GM10248 (cell line): ENCODE results near the gene IGFBP4.

Source experiments
- CTCF ChIA-PET: fragments of 300-600 bp; sonication (Branson Sonifier 250); formaldehyde crosslinking; extraction: SDS; loops from one replicate; lab custom pipeline; 2021; ENCODE audit warnings: antibody characterized with exemption; lab: Yijun Ruan, JAX
- POLR2A ChIA-PET: fragments of 350-650 bp; sonication (Branson Sonifier 250); formaldehyde crosslinking; extraction: SDS; loops from one replicate; lab custom pipeline; 2020; ENCODE audit warnings: antibody characterized with exemption; lab: Yijun Ruan, JAX
- DNase-seq: peaks from one replicate; pipeline ENCODE4 v3.0.0; 2012; ENCODE audit errors: extremely low spot score
- TF ChIP-seq, protein P1 (sequence below): IDR thresholded peaks from 2 replicates; pipeline ENCODE4 v1.5.1; 2012; ENCODE audit warnings: mild to moderate bottlenecking, low read depth; ENCODE audit errors: extremely low read depth, missing control alignments, control extremely low read depth

IGFBP4 gene

DNA sequence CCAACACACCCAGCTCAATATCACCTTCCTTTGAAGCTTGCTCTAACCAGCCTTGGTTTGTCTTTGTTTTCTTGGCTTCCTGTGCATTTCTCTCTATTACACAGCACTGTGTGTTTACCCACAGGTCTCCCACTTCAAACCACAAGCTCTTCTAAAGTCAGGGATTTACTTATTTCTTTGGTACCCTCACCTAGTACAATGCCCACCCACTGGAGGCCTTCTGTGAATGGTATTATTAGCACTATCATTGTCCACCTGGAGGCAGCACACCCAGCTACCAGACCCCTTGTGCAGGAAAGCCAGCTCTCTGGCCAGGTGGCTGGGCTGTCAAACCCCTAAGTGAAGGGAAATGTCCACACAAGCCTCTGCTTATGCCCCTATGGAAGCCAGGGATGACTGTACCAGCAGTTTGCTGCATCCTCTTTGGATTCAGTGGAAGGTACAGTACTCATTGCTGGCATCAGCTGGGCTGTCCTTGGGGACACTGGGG is 16.2 kb upstream of the IGFBP4 start:
- ChIA-PET CTCF (interaction anchor here (0.7 to 5.3 kb wide), 8 partner anchors 10 to 108 kb away, joined by 3 to 38 read pairs (median 6); partner anchors contain the start of gene TOP2A), POLR2A (no interaction called here)
- TF ChIP-seq, protein P1, sequence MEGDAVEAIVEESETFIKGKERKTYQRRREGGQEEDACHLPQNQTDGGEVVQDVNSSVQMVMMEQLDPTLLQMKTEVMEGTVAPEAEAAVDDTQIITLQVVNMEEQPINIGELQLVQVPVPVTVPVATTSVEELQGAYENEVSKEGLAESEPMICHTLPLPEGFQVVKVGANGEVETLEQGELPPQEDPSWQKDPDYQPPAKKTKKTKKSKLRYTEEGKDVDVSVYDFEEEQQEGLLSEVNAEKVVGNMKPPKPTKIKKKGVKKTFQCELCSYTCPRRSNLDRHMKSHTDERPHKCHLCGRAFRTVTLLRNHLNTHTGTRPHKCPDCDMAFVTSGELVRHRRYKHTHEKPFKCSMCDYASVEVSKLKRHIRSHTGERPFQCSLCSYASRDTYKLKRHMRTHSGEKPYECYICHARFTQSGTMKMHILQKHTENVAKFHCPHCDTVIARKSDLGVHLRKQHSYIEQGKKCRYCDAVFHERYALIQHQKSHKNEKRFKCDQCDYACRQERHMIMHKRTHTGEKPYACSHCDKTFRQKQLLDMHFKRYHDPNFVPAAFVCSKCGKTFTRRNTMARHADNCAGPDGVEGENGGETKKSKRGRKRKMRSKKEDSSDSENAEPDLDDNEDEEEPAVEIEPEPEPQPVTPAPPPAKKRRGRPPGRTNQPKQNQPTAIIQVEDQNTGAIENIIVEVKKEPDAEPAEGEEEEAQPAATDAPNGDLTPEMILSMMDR, result no peak
- no peak for DNase-seq

GRCh38 chr17:40430272-40431230 is 12.7 kb upstream of the IGFBP4 start:
- POLR2A ChIA-PET, result no interaction called here
- CTCF ChIA-PET, result interaction anchor here (0.8 to 2.5 kb wide), 7 partner anchors 9 to 20 kb away, joined by 3 to 6 read pairs (median 3); partner anchors contain the start of genes IGFBP4 and TOP2A
- TF ChIP-seq, protein P1, result no peak
- DNase-seq, result no peak

GRCh38 chr17:40431231-40431602 is 12.0 kb upstream of the IGFBP4 start:
- no peak for DNase-seq
- CTCF ChIA-PET, result interaction anchor here (0.8 to 2.5 kb wide), 9 partner anchors 8 to 130 kb away, joined by 3 to 6 read pairs (median 3); partner anchors contain the start of gene IGFBP4
- POLR2A ChIA-PET, result no interaction called here
- TF ChIP-seq, protein P1, result no peak

GRCh38 chr17:40432864-40433528 is 10.3 kb upstream of the IGFBP4 start:
- ChIA-PET POLR2A (no interaction called here), CTCF (interaction anchor here (1.0 to 2.5 kb wide), 7 partner anchors 9 to 127 kb away, joined by 3 to 9 read pairs (median 4); partner anchors contain the start of gene IGFBP4)
- DNase-seq, result no peak
- TF ChIP-seq, protein P1, result no peak

DNA sequence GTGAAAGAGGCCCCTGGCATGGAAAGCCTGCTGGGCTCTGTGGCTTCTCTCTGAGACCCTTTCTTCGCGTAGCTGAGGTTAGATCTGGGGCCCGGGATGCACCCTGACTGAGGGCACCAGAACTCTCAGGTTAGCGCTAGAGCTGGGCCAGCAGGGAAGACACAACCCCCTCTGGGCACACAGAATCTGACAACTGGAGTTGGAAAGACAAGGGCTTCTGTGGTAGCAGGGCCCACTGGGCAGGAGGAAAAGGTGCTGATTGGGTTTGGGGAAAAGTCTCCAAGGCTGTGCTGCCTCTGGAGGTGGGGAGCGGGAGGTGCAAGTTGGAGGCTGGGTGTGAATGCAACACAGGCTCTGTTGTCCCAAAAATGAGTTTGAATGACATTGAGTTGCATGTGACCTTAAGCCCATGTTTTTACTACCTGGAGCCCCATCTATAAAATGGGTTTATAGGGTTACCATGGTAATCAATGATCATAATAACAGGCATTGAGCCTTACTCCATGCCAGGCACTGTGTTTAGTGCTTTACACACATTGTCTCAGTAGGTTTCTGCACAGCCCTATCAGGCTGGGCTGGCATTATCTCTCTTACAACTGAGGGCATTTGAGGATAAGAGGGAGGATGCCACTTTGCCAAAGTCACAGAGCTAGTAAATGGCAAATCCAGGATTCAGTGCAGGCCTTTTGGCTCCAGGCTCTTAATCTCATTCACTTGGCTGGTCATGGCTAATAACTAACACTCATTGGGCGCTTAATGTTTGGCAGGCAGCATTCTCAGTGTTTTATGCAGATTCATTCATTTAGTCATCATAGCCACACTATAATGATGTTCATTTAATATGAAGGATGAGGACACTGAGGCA is 9.5 kb upstream of the IGFBP4 start:
- ChIA-PET CTCF (interaction anchor here (1.0 to 2.1 kb wide), 7 partner anchors 9 to 127 kb away, joined by 3 to 9 read pairs (median 3); partner anchors contain the start of gene IGFBP4), POLR2A (no interaction called here)
- TF ChIP-seq, protein P1, result peak; percentile 13
- DNase-seq, result no peak

GRCh38 chr17:40436636-40437035 is 6.6 kb upstream of the IGFBP4 start:
- ChIA-PET CTCF (interaction anchor here (1.0 to 16.5 kb wide), 6 partner anchors 12 to 124 kb away, joined by 3 to 113 read pairs (median 6); partner anchors contain the start of gene TOP2A), POLR2A (no interaction called here)
- no peak for DNase-seq
- TF ChIP-seq, protein P1, result no peak
